ENCODE measurements around the gene MFSD6.

GRCh38 chr2:190369635-190370034 is 38.5 kb upstream of the MFSD6 start:
- TF ChIP-seq, protein P1, sequence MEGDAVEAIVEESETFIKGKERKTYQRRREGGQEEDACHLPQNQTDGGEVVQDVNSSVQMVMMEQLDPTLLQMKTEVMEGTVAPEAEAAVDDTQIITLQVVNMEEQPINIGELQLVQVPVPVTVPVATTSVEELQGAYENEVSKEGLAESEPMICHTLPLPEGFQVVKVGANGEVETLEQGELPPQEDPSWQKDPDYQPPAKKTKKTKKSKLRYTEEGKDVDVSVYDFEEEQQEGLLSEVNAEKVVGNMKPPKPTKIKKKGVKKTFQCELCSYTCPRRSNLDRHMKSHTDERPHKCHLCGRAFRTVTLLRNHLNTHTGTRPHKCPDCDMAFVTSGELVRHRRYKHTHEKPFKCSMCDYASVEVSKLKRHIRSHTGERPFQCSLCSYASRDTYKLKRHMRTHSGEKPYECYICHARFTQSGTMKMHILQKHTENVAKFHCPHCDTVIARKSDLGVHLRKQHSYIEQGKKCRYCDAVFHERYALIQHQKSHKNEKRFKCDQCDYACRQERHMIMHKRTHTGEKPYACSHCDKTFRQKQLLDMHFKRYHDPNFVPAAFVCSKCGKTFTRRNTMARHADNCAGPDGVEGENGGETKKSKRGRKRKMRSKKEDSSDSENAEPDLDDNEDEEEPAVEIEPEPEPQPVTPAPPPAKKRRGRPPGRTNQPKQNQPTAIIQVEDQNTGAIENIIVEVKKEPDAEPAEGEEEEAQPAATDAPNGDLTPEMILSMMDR (IDR thresholded peaks at IDR 0.05; ENCODE audit: control extremely low read depth in 1 of 3, insufficient read depth in 1 of 3, low read depth in 1 of 3, low read length in 3 of 3) = no peak
- no peak for TF ChIP-seq ATF3 (IDR thresholded peaks at IDR 0.05; ENCODE audit: insufficient read depth, low read depth, low read length)
